Psoas muscle (tissue), 8 donors: ENCODE data around the gene SMTN. TPM values are rescaled to one million over a fixed set of nuclear protein-coding genes. Genes with fewer than 3 reads are reported as not detected.

Experiments
- ATAC-seq, 4 donors: fragments of 200-7000 bp; cut with Tn5 transposase; one replicate each; pipeline ENCODE4 v1.9.1; 2020; ENCODE audit warnings: moderate library complexity in 3 of 4, mild to moderate bottlenecking in 2 of 4
- DNase-seq, 2 donors: peaks; one replicate each; pipeline ENCODE4 v3.0.0-alpha.2; 2020
- H3K27ac ChIP-seq: fragments of 200-600 bp; one replicate; pipeline ENCODE4 v1.8.0; 2022
- H3K27me3 ChIP-seq, 3 donors: fragments of 200-600 bp in 1 of 3; one replicate each; pipeline versions ENCODE4 v1.6.1 to v1.8.0; 2013 to 2022; ENCODE audit warnings: low read length in 2 of 3, mild to moderate bottlenecking in 2 of 3, moderate library complexity in 1 of 3; ENCODE audit not compliant: insufficient read depth in 3 of 3
- H3K36me3 ChIP-seq, 2 donors: fragments of 200-600 bp in 1 of 2; one replicate each; pipeline versions ENCODE4 v1.6.1 to v1.8.0; 2013 to 2022; ENCODE audit warnings: low read depth in 1 of 2, mild to moderate bottlenecking in 1 of 2, moderate library complexity in 1 of 2; ENCODE audit not compliant: insufficient read depth in 1 of 2
- H3K4me1 ChIP-seq: fragments of 200-600 bp; one replicate; pipeline ENCODE4 v1.8.0; 2022
- H3K4me3 ChIP-seq: fragments of 200-600 bp; one replicate; pipeline ENCODE4 v1.8.0; 2022; ENCODE audit warnings: mild to moderate bottlenecking
- H3K9me3 ChIP-seq: fragments of 200-600 bp; one replicate; pipeline ENCODE4 v1.8.0; 2022
- WGBS, 3 donors: extraction: QIAGEN DNeasy Blood & Tissue Kit; methylation state at CpG; one replicate each; pipeline versions ENCODE4 v1.1.6 to v1.1.7; 2013; 5-methylcytosine and 5-hydroxymethylcytosine counted together
- intact Hi-C, 2 donors: fragments of 100-400 bp; cut with DNase I; formaldehyde crosslinking; loops; one replicate each; pipeline versions ENCODE4 v1.11.0 to v1.14.2; 2022
- polyA plus RNA-seq, 3 donors: library from polyadenylated mRNA; stranded (reverse); fragments of 200-250 nt; gene quantifications; one replicate each; pipeline ENCODE4 v1.2.3, GENCODE V29; 2013
- total RNA-seq, 4 donors: library from RNA; stranded (reverse); fragmentation: NEBNext Ultra II Directional in 2 of 4; extraction: Animal tissue kit (Norgen Biotek cat#: 25700) in 2 of 4; gene quantifications; one replicate each; pipeline versions ENCODE4 v1.2.1 to v1.2.4, GENCODE V29; 2021 to 2023
- TF ChIP-seq, protein P1 (sequence below): fragments of 200-600 bp; IDR thresholded peaks from one replicate; pipeline ENCODE4 v1.8.0; 2022; ENCODE audit warnings: antibody characterized with exemption
- donor health status: healthy with polysubstance abuse.
- donor health status: DM: no; HTN: no; CAD: no; lungs with moderate emphysema.
- donor health status: Bipolar disorder and iron deficiency.
- donor health status: healthy.
- donor health status: DM: yes; HTN: yes; CAD: no.
- donor health status: DM: no; HTN: no; CAD: no.
- donor health status: DM: no; HTN: no; CAD: no.
- donor health status: DM: yes; HTN: yes; CAD: no.

SMTN gene
- total and polyA plus RNA-seq, 7 donors: 23.0 to 79.3 (median 43.4) TPM

GRCh38 chr22:31100762-31101525 lies 19.8 kb downstream of the SMTN start:
- ATAC-seq (no peak), DNase-seq (no peak)
- peaks cover 56% of the 10 kb centered on the region for H3K4me1 ChIP-seq
- peak overlapping the region; percentile 86 for H3K27ac ChIP-seq
- H3K4me3 ChIP-seq: no peak overlapping the region
- TF ChIP-seq, protein P1, sequence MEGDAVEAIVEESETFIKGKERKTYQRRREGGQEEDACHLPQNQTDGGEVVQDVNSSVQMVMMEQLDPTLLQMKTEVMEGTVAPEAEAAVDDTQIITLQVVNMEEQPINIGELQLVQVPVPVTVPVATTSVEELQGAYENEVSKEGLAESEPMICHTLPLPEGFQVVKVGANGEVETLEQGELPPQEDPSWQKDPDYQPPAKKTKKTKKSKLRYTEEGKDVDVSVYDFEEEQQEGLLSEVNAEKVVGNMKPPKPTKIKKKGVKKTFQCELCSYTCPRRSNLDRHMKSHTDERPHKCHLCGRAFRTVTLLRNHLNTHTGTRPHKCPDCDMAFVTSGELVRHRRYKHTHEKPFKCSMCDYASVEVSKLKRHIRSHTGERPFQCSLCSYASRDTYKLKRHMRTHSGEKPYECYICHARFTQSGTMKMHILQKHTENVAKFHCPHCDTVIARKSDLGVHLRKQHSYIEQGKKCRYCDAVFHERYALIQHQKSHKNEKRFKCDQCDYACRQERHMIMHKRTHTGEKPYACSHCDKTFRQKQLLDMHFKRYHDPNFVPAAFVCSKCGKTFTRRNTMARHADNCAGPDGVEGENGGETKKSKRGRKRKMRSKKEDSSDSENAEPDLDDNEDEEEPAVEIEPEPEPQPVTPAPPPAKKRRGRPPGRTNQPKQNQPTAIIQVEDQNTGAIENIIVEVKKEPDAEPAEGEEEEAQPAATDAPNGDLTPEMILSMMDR: no peak
- no peaks in the 10 kb centered on the region for H3K27me3 ChIP-seq
- H3K36me3 ChIP-seq: peaks cover 0 to 78% of the 10 kb centered on the region in 2 donors
- intact Hi-C loops: loop anchor here in 1 of 2 donors (10.0 kb wide), 1 partner anchor 174 kb away; no protein-coding TSS in a partner anchor
- WGBS, 3 donors: 89 to 93% (median 90%) methylated on average over 18 of the region's 18 CpGs
- H3K9me3 ChIP-seq: no peaks in the 10 kb centered on the region

- H3K4me1 ChIP-seq: peaks cover 45% of the 10 kb centered on the region
- TF ChIP-seq, protein P1: no peak
- no peak overlapping the region for H3K4me3 ChIP-seq
- peak; percentile 82 to 87 (median 84) for ATAC-seq
- intact Hi-C loops: loop anchor here in 1 of 2 donors (10.0 kb wide), 1 partner anchor 172 kb away; no protein-coding TSS in a partner anchor
- DNase-seq: peak; percentile 89 to 94
- H3K36me3 ChIP-seq: peaks cover 0 to 62% of the 10 kb centered on the region in 2 donors
- no peaks in the 10 kb centered on the region for H3K27me3 ChIP-seq
- H3K9me3 ChIP-seq: no peaks in the 10 kb centered on the region
- WGBS, 3 donors: 26 to 53% (median 35%) methylated on average over 8 of the region's 8 CpGs
- peak overlapping the region; percentile 86 for H3K27ac ChIP-seq
Measured at GRCh38 chr22:31102441-31103081, 21.4 kb downstream of the SMTN start.

DNA sequence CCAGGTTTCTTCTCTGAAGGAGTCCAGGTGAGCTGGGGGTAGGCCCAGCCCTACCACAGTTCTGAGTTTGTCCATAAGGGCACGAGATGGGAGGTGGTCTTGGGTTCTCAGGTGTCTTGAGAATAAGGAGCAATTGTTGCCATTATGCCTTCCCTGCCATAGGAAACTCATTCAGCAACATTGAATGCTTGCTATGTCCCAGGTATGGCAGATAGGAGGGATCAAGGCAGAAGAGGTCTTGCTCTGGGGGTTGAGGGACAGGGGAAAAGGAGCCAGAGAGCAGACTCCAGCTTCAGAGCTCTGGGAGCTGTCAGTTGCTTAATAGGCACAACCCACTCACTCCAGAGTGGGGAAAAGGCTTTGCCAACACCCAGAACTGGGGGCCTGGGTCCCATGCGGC lies 22.0 kb downstream of the SMTN start:
- peaks cover 0 to 57% of the 10 kb centered on the region in 2 donors for H3K36me3 ChIP-seq
- H3K9me3 ChIP-seq: no peaks in the 10 kb centered on the region
- H3K4me1 ChIP-seq: peaks cover 43% of the 10 kb centered on the region
- ATAC-seq: no peak
- H3K4me3 ChIP-seq: no peak overlapping the region
- no peaks in the 10 kb centered on the region for H3K27me3 ChIP-seq
- H3K27ac ChIP-seq: peak overlapping the region; percentile 86
- TF ChIP-seq, protein P1: no peak
- DNase-seq: no peak
- WGBS, 3 donors: 70 to 93% (median 91%) methylated on average over 2 of the region's 2 CpGs
- intact Hi-C loops: loop anchor here in 1 of 2 donors (10.0 kb wide), 1 partner anchor 172 kb away; no protein-coding TSS in a partner anchor

- Histone ChIP-seq H3K9me3 (no peaks in the 10 kb centered on the region), H3K4me1 (peaks cover 39% of the 10 kb centered on the region), H3K27ac (peak overlapping the region; percentile 86), H3K4me3 (no peak overlapping the region), H3K27me3 (no peaks in the 10 kb centered on the region), H3K36me3 (peaks cover 0 to 47% of the 10 kb centered on the region in 2 donors)
- TF ChIP-seq, protein P1: no peak
- WGBS, 3 donors: 70 to 82% (median 73%) methylated on average over 33 of the region's 33 CpGs
- no peak for ATAC-seq
- intact Hi-C loops: loop anchor here in 1 of 2 donors (10.0 kb wide), 1 partner anchor 171 kb away; no protein-coding TSS in a partner anchor
- no peak for DNase-seq
Measured at GRCh38 chr22:31103899-31104694, 23.0 kb downstream of the SMTN start.
